Endothelial cell of umbilical vein (primary cell): ENCODE results near the gene STMN1. TPM values are rescaled to one million over a fixed set of nuclear protein-coding genes. Genes with fewer than 3 reads are reported as not detected.

Experiments used
- BruUV-seq: library from RNA; stranded (reverse); fragments of 400-500 nt; replicated peaks from 2 replicates; lab custom pipeline; 2021; lab: Mats Ljungman, UMichigan
- CTCF ChIA-PET: fragments of 300-600, 350-600 bp; sonication (Branson Sonifier 250); formaldehyde crosslinking; loops from one replicate; lab custom pipeline; 2021; ENCODE audit warnings: antibody characterized with exemption, inconsistent platforms; lab: Charles Lee
- POLR2A ChIA-PET: fragments of 300-600, 350-600 bp; sonication (Branson Sonifier 250); formaldehyde crosslinking; loops from one replicate; lab custom pipeline; 2021; ENCODE audit warnings: antibody characterized with exemption, inconsistent platforms; lab: Charles Lee
- DNase-seq: peaks from one replicate; pipeline ENCODE4 v3.0.0-alpha.2; 2011; ENCODE audit warnings: low read depth, low spot score
- FAIRE-seq: peaks from 2 replicates; lab custom pipeline; 2011; peaks lifted over from hg19 to GRCh38; lab: Jason Lieb, UNC
- H2AFZ ChIP-seq: 2 replicates; pipeline ENCODE4 v1.6.0; 2012; ENCODE audit warnings: low read depth, low read length, control low read depth, inconsistent platforms
- H3K27ac ChIP-seq: 2 replicates; pipeline ENCODE4 v1.5.1; 2011; ENCODE audit warnings: low read depth, mild to moderate bottlenecking, control low read depth, low read length, moderate library complexity; ENCODE audit not compliant: insufficient read depth
- H3K27me3 ChIP-seq, 2 experiments: 2 replicates each; pipeline versions ENCODE4 v1.6.0 to v1.6.1; 2011; ENCODE audit warnings: low read length in 2 of 2, mixed read lengths in 1 of 2; ENCODE audit not compliant: control insufficient read depth in 2 of 2, insufficient read depth in 2 of 2
- H3K36me3 ChIP-seq, 2 experiments: 2 replicates in 1 of 2; 3 replicates in 1 of 2; pipeline ENCODE4 v1.5.1; 2011; ENCODE audit warnings: low read length in 2 of 2, mild to moderate bottlenecking in 1 of 2, moderate library complexity in 1 of 2; ENCODE audit not compliant: control insufficient read depth in 2 of 2, insufficient read depth in 2 of 2; ENCODE audit errors: extremely low read depth in 1 of 2
- H3K4me1 ChIP-seq: 3 replicates; pipeline ENCODE4 v1.5.1; 2011; ENCODE audit warnings: mild to moderate bottlenecking, low read length; ENCODE audit not compliant: control insufficient read depth, insufficient read depth; ENCODE audit errors: extremely low read depth
- H3K4me2 ChIP-seq: 2 replicates; pipeline ENCODE4 v1.6.1; 2011; ENCODE audit warnings: low read length, control low read depth, mixed read lengths; ENCODE audit not compliant: insufficient read depth
- H3K4me3 ChIP-seq, 3 experiments: fragments of 200-600 bp in 1 of 3; sonication (generic), shearing (Covaris generic) in 1 of 3; replicated peaks in 1 of 3; 2 replicates each; pipeline ENCODE4 v1.5.1; 2011 to 2016; ENCODE audit warnings: control low read depth in 3 of 3, low read length in 3 of 3, mild to moderate bottlenecking in 2 of 3, inconsistent platforms in 1 of 3, low read depth in 1 of 3, moderate library complexity in 1 of 3; ENCODE audit not compliant: insufficient read depth in 1 of 3
- H3K79me2 ChIP-seq: 2 replicates; pipeline ENCODE4 v1.6.0; 2012; ENCODE audit warnings: low read length, inconsistent platforms; ENCODE audit not compliant: control insufficient read depth, insufficient read depth
- H3K9ac ChIP-seq: replicated peaks from 2 replicates; pipeline ENCODE3; 2011; ENCODE audit warnings: low read length, control low read depth; ENCODE audit not compliant: insufficient read depth; ENCODE audit errors: extremely low read depth
- H3K9me1 ChIP-seq: replicated peaks from 3 replicates; pipeline ENCODE4 v1.6.0; 2011; ENCODE audit warnings: mild to moderate bottlenecking, low read length; ENCODE audit not compliant: control insufficient read depth, insufficient read depth; ENCODE audit errors: extremely low read depth
- H3K9me3 ChIP-seq: replicated peaks from 2 replicates; pipeline ENCODE4 v1.5.1; 2012; ENCODE audit warnings: low read length, inconsistent platforms; ENCODE audit not compliant: control insufficient read depth, insufficient read depth
- H4K20me1 ChIP-seq: replicated peaks from 2 replicates; pipeline ENCODE3; 2011; ENCODE audit warnings: mild to moderate bottlenecking, low read length; ENCODE audit not compliant: control insufficient read depth, insufficient read depth; ENCODE audit errors: extremely low read depth
- CTCF ChIP-seq, 2 donors: IDR thresholded peaks; 1 replicate in 1 of 2; 2 replicates in 1 of 2; pipeline ENCODE4 v1.5.1; 2011; ENCODE audit warnings: low read length in 2 of 2, mild to moderate bottlenecking in 2 of 2, moderate library complexity in 2 of 2, control low read depth in 1 of 2, inconsistent platforms in 1 of 2, low read depth in 1 of 2; ENCODE audit not compliant: insufficient read depth in 1 of 2; ENCODE audit errors: extremely low read depth in 1 of 2
- EZH2 ChIP-seq: IDR thresholded peaks from 2 replicates; pipeline ENCODE4 v1.6.1; 2012; ENCODE audit warnings: borderline replicate concordance, low read depth, mild to moderate bottlenecking, moderate library complexity, low read length, inconsistent platforms; ENCODE audit not compliant: severe bottlenecking
- FOS ChIP-seq: IDR thresholded peaks from 2 replicates; pipeline ENCODE4 v1.6.1; 2011; ENCODE audit warnings: mild to moderate bottlenecking, low read length, moderate library complexity, borderline replicate concordance; ENCODE audit not compliant: insufficient read depth
- GATA2 ChIP-seq: IDR thresholded peaks from 2 replicates; pipeline ENCODE4 v1.7.0; 2011; ENCODE audit warnings: low read depth, mild to moderate bottlenecking, moderate library complexity, mixed read lengths, low read length; ENCODE audit not compliant: insufficient read length, insufficient read depth
- JUN ChIP-seq: IDR thresholded peaks from 2 replicates; pipeline ENCODE4 v1.6.1; 2011; ENCODE audit warnings: borderline replicate concordance, low read depth; ENCODE audit not compliant: insufficient read length, insufficient read depth
- MAX ChIP-seq: IDR thresholded peaks from 2 replicates; pipeline ENCODE4 v1.6.1; 2011; ENCODE audit not compliant: insufficient read depth, insufficient read length
- MYC ChIP-seq: IDR thresholded peaks from one replicate; pipeline ENCODE4 v1.6.1; 2011; ENCODE audit warnings: mild to moderate bottlenecking, low read depth, low read length
- POLR2A ChIP-seq: IDR thresholded peaks from 2 replicates; pipeline ENCODE4 v1.6.1; 2012; ENCODE audit warnings: low read depth, mild to moderate bottlenecking, control low read depth, low read length
- POLR2AphosphoS5 ChIP-seq: IDR thresholded peaks from 2 replicates; pipeline ENCODE4 v1.6.1; 2012; ENCODE audit warnings: low read depth, mild to moderate bottlenecking, control low read depth, low read length, moderate library complexity; ENCODE audit not compliant: insufficient read depth
- dilution Hi-C: fragments of 300-500 bp; cut with MboI; formaldehyde crosslinking; loops from one replicate; pipeline ENCODE4 v1.15.0; 2019; ENCODE audit warnings: low sequenced_read_pairs; ENCODE audit not compliant: extremely low pct_ligation_motif_present
- intact Hi-C: fragments of 100-400 bp; cut with micrococcal nuclease; formaldehyde crosslinking; loops from one replicate; pipeline ENCODE4 v1.10.0; 2022
- polyA plus RNA-seq, 4 experiments: library from polyadenylated mRNA; depleted of rRNA in 3 of 4; stranded (reverse) in 3 of 4; unstranded in 1 of 4; fragments of >200 nt; gene quantifications; 2 replicates each; pipeline versions ENCODE4 v1.2.1 to v1.2.3, GENCODE V29; 2011 to 2012; ENCODE audit warnings: missing spikeins in 1 of 4
- total RNA-seq: library from RNA; stranded (reverse); gene quantifications from 2 replicates; pipeline ENCODE4 v1.2.3, GENCODE V29; 2021

Gene STMN1
- total and polyA plus RNA-seq, 2 donors (not counting 3 experiments of a cell fraction or from before 2014, with no cell fraction given) = 102 to 503 TPM

- H3K79me2 ChIP-seq = no peaks in the 10 kb centered on the region
- H3K27ac ChIP-seq = no peak overlapping the region
- H3K9me1 ChIP-seq = no peaks in the 10 kb centered on the region
- dilution Hi-C loops = no loop called here
- FAIRE-seq (no peak), DNase-seq (no peak)
- H3K4me1 ChIP-seq = peaks cover 18% of the 10 kb centered on the region
- H3K4me2 ChIP-seq = no peak overlapping the region
- H2AFZ ChIP-seq = no peak overlapping the region
- no peak for TF ChIP-seq JUN
- no peak for TF ChIP-seq POLR2AphosphoS5
- no peak for TF ChIP-seq EZH2
- TF ChIP-seq GATA2 = no peak
- no peak for TF ChIP-seq FOS
- no peak for TF ChIP-seq MAX
- no peak for TF ChIP-seq MYC
- TF ChIP-seq POLR2A = no peak
- TF ChIP-seq CTCF (IDR thresholded peaks at IDR 0.05; ENCODE audit: extremely low read depth in 1 of 2, insufficient read depth in 1 of 2, low read depth in 1 of 2, low read length in 2 of 2) = no peak
- no peaks in the 10 kb centered on the region for H4K20me1 ChIP-seq
- POLR2A ChIA-PET = no interaction called here
- H3K36me3 ChIP-seq = no peaks in the 10 kb centered on the region
- H3K9ac ChIP-seq = no peak overlapping the region
- H3K27me3 ChIP-seq = peaks cover 0 to 6% of the 10 kb centered on the region in 2 experiments
- no peak overlapping the region for H3K4me3 ChIP-seq
- intact Hi-C loops = no loop called here
- BruUV-seq = no TSS peak
- CTCF ChIA-PET = interaction anchor here (1.1 to 2.3 kb wide), 3 partner anchors 10 to 29 kb away, joined by 3 to 10 read pairs (median 5); no protein-coding TSS in a partner anchor
- H3K9me3 ChIP-seq = no peaks in the 10 kb centered on the region
Observed at GRCh38 chr1:25924454-25924853, 18.2 kb upstream of the STMN1 start.
